Fibroblast of skin of right biceps (primary cell): ENCODE results near the gene PIGL.
A peak's percentile ranks its signal among the peaks of the same experiment; 100 is the strongest.
"Not testable (repeated sequence)": the region's sequence is repeated elsewhere in the genome, so short reads cannot be mapped to it uniquely, and the experiment has no call there.

Source experiments
- DNase-seq: peaks from one replicate; pipeline ENCODE4 v3.0.0-alpha.2; 2013

PIGL gene

DNA sequence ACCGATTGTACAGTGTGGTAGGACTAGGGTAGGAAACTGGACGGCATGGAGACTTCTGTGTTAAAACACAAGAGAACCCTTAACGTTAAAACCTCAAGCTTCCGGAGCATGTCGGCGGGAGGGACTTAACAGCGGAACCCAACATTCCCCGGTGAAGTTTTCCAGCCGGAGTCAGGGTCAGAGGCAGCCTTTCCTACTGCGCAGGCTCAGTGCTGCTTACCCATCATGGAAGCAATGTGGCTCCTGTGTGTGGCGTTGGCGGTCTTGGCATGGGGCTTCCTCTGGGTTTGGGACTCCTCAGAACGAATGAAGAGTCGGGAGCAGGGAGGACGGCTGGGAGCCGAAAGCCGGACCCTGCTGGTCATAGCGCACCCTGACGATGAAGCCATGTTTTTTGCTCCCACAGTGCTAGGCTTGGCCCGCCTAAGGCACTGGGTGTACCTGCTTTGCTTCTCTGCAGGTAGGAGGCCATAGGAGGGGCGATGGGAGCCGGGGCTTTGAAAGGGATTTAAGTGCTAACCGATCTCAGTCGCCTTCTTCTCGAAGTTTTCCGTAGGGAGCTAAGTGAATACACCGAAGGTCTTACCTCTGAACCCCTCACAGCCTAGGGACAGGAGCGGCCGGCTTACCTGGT is at the start of gene PIGL:
TSS of gene PIGL (plus strand) at position 209 of the 634 bp plus-strand sequence. CDS start at position 226, 17 bp downstream.
- DNase-seq = peak; percentile 95

DNA sequence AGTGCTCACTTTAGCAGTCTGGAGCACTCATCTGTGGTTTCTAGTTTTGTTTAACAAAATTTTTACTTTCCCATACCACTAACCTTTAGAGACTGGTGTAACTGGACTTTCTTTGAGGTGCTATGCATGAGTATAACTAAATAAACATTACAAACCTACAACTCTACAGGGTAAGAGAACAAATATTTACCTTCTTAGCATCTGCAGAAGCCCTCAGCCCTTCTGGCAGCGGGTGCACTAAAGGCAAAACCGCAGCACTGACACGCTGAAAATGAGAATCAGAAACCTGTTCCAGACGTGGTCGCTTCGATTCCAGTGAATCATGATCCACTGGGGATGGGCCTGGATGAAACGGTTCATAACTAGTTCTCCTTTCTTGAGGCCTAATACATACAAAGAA is 45.4 kb upstream of the PIGL start:
- peak; percentile 30 for DNase-seq

DNA sequence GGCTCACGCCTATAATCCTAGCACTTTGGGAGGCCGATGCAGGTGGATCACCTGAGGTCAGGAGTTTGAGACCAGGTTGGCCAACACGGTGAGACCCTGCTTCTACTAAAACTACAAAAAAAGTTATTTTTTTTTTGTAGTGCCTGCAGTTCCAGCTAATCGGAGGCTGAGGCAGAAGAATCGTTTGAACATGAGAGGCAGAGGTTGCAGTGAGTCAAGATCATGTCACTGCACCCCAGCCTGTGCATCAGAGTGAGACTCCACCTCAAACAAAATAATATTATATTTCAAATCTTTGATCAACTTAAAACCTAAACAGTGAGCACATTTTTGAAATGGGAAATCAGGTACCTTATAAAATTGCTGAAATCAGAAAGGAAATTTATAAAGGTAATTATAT is 38.2 kb upstream of the PIGL start:
- DNase-seq = no peak

DNA sequence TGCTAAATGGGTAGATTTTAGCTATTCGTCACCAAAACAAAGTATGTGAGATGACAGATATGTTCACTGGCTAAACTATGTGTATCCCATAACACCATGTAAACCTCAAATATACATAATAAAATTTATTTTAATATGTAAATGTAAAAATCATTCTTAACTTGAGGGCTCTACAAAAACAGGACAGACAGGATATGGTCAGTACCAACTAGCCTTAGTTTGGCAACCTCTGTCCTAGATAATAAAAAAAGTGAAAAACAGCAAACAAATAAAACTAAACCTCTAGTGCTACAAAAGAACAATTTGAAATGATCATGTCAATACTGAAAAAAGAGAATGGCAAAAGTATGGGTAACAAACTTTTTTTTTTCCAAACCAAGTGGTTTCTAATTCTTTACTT is 35.4 kb upstream of the PIGL start:
- no peak for DNase-seq

DNA sequence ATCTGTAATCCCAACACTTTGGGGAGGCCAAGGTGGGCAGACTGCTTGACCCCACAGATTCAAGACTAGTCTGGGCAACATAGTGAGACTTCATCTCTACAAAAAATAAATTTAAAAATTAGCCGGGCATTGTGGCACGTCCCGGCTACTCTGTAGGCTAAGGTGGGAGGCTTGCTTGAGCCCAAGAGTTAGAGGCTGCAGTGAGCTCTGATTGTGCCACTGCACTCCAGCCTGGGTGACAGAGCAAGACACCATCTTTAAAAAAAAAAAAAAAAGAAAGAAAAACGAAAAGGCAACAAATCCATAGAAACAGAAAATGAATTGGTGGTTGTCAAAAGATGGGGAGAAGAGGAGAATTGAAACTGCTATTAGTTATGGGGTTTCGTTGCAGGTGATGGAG is 29.4 kb upstream of the PIGL start:
- no peak for DNase-seq

DNA sequence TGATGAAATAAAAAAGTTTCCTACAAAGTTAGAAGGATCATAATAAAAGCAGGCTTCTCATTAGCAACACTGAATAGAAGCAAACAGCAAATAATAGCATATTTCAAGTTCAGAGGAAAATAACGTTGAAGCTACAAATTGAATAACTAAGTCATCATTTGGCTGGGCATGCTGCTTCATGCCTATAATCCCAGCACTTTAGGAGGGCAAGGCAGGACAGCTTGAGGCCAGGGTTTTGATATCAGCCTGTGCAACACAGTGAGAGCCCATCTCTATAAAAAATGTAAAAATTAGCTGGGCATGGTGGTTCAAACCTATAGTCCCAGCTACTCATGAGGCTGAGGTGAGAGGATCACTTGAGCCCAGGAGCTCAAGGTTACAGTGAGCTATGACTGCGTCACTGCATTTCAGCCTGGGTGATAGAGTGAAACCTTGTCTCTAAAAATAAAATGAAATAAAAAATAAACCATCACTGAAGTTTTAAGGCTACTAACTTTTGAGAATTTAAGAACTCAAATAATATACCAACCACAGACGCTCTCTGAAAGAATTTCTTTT is 27.1 kb upstream of the PIGL start:
- DNase-seq = no peak

DNA sequence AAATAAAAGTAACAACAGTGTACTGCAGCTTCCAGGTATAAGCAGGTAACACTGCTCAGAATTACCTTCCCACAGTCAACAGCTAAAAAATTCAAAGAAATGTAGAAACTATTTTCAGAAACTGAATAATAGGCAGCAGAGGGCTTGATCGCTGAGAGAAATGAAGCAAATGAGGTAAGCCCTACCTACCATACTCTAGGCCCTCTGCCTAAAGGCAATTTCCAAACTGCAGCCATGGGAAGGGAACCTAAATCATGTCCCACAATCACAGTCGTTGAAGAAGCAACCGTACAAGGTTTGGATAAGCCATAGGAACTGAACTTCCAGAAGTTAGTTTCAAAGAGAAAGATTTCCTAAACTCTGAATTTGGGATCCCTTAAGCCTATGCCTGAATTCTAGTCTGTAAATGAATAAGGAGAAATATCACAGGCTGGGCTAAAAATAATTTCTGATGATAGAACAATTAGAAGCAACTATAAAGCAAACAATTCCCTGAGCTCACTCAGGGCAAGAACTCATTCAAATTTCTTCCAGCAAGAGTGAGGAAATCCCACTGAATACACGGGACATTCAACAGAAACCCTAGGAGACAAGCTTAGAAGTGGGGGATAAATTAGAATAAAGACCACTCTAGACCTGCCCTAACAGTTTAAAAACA is 26.2 kb upstream of the PIGL start:
- no peak for DNase-seq

DNA sequence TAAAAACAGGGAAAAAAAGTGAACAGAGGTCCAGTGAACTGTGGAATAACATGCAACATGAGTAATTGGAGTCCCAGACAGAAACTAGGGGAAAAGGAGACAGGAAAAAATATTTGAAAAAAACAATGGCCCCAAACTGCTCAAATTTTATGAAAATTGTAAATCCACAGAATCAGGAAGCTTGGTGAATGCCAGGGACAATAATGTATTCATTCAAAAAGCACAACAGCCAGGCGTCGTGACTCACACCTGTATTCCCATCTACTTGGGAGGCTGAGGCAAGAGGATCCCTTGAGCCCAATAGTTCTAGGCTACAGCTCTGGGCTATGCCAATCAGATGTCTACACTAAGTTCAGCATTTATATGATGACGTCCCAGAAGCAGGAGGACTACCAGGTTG is 25.4 kb upstream of the PIGL start:
- DNase-seq = no peak

DNA sequence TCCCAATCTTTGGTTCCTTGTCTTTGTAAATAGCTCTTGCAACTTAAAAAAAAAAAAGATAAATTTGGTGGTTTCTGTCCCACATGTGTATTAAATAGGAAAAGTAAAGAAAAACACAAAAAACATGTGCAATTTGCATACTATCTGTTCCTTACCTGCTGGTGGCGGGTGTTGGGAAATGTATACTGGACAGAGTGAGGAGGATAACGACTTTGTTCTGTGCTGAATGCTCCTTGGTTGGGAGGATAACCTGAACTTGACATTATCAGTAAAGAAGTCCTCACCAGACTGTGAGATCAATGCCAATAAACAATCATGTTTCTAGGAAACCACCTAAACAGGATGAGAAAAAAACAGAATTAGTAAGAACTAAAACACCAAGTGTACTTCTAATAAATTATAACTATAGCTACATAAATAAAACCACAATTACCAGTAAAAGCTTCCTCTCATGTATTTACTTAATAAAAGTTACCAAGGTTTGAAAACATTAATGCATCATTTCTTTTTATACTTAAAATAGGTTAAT is 22.6 kb upstream of the PIGL start:
- DNase-seq = not testable (repeated sequence)

DNA sequence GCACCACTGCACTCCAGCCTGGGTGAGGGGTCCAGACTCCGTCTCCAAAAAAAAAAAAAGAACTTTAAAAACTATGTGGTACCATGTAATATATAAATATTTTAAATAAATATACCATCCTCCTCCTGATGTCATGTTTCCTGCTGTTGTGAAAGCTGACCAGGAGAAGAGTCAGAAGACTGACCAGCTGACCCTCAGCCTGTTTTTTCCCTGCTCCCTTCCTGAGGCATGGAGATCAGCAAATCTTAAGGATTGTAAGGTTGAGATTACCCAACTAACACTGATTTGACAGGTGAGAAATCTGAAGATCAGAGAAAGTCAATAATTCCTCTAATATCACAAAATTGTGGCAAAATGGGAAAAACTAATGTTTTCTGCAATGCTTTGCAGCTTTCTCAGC is 19.7 kb upstream of the PIGL start:
- DNase-seq = no peak

DNA sequence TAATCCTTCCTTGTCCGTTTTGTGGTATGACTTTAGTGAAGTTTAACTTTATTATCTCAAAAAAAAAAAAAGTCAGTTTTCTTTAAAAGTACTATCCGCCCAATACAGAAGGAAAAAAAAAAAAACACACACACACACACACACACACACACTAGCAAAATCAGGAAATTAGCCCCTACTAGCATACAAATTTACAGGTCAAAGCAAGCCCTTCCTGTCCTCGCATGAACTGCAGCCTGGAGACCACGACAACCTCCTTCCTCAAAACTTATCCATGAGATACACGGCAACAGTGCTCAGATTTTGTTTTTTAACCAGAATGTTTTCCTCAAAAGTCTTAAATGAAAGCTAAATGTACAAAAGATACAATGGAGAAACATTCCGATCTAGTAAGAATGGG is 17.9 kb upstream of the PIGL start:
- no peak for DNase-seq

DNA sequence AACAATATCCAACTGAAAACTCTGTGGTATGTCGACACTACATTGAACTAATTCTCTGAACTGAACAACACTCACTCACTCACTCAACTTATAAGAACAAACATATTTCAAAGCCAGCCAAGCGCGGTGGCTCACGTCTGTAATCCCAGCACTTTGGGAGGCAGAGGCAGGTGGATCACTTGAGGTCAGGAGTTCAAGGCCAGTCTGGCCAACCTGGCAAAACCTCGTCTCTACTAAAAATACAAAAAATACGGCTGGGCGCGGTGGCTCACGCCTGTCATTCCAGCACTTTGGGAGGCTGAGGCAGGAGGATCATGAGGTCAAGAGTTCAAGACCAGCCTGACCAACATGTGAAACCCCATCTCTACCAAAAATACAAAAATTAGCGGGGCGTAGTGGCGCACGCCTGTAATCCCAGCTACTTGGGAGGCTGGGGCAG is 15.3 kb upstream of the PIGL start:
- not testable (repeated sequence) for DNase-seq

DNA sequence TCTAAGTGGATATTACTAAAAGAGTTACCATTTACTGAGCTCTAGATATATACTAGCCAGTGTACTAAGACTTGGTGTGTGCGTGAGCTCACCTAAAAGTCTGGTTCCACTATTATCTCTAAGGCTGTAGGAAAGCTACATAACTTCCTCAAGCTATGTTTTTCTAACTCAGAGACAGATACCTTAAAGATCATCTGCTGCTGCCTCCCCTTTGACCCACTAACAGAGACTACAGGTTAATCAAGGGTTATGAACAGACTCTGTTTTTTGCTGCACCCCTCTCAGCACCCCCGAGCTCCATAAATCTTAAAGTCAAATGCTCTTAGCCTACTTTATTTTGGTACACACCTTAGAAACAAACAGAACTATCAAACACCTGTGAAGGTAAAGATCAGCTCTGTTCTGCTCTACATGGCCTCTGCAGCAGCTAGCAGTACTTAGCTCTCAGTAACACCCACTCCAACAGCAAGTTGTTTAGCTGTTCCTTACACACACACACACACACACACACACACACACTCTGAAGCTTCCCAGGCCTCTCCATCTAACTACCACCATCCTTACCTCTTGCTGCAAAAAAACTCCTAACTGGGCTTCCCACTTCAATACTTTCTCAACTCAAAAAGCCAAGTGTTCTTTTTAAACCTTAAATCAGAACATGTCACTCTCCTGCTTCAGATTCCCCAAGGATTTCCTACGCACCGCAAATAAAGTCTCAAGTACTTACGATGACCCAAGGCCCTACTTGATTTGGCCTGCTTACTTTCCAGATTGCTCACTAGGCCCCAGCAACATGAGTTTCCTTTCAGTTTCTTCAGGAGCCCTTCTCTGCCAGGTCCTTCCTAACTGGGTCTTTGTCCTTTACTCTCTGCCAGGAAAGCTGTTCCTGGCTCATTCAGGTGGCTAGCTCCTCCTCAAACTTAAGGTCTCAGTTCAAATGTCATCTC is 14.2 kb upstream of the PIGL start:
- not testable (repeated sequence) for DNase-seq

DNA sequence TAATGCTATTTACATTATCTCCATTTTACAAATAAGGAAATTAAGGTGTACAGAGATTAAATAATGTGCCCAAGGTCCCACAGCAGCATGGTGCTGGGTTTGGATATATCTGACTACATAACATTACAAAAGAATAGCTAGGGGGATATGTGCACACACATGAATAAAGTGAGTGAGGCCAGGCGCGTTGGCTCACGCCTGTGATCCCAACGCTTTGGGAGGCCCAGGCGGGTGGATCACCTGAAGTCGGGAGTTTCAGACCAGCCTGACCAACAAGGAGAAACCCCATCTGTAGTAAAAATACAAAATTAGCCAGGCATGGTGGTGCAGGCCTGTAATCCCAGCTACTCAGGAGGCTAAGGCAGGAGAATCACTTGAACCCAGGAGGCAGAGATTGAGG is 12.2 kb upstream of the PIGL start:
- not testable (repeated sequence) for DNase-seq

DNA sequence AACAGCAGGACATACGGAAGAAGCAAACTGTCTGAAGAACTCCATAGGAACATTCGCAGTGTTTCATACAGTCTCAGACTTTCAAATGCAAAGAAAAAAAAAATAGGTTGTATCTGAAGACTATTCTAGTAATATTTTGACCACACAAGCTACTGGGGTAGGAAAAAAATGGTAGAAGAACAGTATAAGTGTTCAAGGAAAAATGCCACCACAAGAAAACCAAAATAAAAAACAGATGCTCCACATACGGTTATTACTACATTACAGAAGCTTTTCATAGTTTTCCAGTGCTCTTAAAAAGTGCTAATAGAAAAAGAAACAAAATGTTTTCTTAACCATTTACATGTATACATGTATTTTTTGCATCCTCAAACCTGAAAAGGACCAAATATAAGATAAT is 5.4 kb upstream of the PIGL start:
- DNase-seq = peak; percentile 13

DNA sequence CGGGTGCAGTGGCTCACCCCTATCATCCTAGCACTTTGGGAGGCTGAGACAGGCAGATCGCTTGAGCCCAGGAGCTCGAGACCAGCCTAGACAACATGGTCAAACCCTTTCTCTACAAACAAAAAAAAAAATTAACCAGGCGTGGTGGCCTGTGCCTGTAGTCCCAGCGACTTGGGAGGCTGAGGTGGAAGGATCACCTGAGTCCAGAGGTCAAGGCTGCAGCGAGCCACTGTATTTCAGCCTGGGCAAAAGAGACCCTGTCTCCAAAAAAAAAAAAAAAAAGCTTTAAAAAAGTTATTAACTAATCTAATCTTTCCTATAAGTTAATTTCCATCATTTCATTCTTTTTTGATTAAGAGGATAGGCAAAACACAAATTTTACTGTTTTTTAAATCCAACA is 4.2 kb upstream of the PIGL start:
- DNase-seq = no peak

DNA sequence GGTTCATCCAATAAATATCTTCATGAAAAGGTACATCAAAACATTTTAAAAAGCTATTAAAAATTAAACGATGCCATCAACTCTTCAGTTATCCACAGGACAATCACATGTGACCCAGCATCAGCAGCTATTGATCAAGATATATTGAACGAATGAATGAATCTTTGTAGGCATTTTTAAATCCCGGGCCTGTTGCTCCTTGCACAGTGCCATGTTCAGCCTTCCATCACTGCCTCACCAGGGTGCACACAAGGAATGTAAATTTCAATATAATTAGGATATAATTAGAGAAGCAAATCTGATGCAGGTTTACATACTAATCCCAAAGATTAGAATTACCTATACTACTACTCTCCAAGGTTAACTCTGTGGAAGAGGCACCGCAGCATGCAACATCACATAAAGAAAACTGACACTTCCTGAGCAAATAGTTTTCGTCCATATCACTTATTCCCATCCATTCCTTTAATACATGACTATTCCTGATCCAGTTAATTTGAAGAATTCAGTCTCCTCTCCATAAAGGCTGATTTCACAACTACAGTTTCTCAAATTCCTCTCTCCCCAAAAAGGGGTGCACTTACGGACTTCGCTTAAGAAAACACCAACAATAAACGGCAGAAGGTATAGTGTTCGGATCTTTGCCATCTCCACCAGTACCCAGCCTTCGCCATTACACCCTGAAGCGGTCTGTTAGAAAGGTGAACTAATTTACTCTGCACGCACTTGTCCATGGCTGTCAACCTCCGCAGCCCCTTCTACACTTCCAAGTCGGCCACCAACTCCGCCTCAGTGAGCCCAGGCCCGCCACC is 2.6 kb upstream of the PIGL start:
- DNase-seq = peak; percentile 23

DNA sequence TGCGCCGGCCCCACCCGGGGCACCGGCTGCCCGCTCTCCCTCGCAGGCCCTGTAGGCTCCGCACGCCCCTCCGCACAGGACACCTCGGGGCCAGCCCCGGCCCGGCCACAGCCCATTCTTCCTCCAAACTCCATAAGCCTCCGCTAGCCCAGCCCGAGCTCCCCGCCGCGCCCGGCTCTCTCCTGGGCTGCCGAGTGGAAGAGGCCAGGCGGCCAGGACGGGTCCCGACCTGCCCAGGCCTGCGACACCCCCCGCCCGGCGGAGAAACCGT is 2.1 kb upstream of the PIGL start:
- DNase-seq = peak; percentile 30

DNA sequence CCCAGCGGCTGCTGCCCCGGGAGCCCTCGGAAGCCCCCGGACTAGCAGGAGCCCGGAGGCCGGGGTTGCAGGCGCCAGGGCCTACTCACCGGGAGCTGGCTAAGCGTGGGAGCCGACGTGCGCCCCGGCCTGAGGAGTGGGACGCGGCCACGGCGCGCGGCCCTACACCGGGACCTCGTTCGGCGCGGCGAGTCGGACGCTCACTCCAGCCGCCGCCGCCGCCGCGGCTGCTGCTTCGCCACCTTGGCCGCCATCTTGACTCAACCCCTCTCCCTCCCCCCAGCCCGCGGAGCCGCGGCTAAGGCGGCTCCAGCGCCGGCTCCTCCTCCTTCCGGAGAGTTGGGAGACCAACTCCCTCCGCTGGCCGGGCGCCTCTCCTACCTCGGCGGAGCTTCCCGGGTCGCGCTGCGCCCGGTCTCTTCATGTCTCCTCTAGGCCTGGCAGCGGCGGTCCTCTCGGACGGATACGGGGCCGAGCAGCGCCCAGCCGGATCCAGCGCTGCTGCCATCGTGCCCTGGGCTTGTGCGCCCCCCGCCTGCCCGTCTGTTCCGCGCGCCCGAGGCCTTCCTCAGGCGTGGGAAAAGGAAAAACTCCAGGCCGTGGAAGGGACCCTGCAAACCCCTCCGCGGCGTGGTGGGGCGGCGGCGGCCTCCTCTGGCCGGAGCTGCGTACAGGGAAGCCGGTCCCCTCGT is 1.6 kb upstream of the PIGL start, which contains the start of gene NCOR1:
TSS of gene NCOR1 (minus strand) at position 262 of the 692 bp plus-strand sequence. CDS start 20,965 bp downstream, outside the sequence.
- DNase-seq = peak; percentile 96

DNA sequence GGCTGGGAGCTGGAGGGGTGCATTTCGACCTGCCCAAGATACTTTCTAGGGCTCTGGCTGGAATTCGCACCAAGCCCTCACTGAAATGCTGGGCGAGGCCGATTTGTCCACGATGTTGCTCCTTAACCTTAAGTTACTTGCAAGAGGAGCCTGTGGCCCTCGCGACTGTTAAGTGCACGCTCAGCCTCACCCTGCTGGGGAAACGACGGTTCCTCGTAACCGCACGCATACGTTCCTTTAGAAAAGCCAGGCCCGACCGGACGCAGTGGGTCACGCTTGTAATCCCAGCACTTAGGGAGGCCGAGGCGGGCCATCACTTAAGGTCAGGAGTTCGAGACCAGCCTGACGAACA is 1.1 kb upstream of the PIGL start:
- DNase-seq = no peak

DNA sequence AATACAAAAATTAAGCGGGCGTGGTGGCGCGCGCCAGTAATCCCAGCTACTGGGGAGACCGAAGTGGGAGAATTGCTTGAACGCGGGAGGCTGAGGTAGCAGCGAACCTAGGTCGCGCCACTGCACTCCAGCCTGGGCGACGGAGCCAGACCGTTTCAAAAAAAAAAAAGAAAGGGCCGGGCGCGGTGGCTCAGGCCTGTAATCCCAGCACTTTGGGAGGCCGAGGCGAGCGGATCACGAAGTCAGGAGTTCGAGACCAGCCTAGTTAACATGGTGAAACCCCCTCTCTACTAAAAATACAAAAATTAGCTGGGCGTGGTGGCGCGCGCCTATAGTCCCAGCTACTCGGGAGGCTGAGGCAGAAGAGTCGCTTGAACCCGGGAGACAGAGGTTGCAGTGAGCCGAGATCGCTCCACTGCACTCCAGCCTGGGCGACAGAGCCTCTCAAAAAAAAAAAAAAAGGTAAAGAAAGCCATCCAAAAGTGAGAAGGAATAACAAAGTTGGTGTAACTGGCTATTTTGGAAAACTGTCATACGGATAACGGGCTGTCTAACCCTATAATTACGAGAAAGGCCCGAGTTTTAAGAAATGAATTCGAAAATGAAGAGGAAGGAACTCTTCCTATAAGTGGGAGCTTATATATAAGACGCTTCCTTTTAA is 539 bp upstream of the PIGL start:
- DNase-seq = not testable (repeated sequence)
